HUES64 (cell line): ENCODE measurements around the gene IGF1R.

Experiments
- H3K27ac ChIP-seq: 2 replicates; pipeline ENCODE4 v1.7.0; 2013; ENCODE audit warnings: low read depth, low read length, inconsistent platforms
- H3K27me3 ChIP-seq: 2 replicates; pipeline ENCODE4 v1.6.1; 2013; ENCODE audit warnings: mild to moderate bottlenecking, low read length; ENCODE audit not compliant: insufficient read depth
- H3K36me3 ChIP-seq: 2 replicates; pipeline ENCODE4 v1.6.1; 2013; ENCODE audit warnings: mild to moderate bottlenecking, low read length; ENCODE audit not compliant: insufficient read depth
- H3K4me1 ChIP-seq: 2 replicates; pipeline ENCODE4 v1.6.1; 2013; ENCODE audit warnings: mild to moderate bottlenecking, low read length, moderate library complexity; ENCODE audit not compliant: insufficient read depth
- H3K4me3 ChIP-seq: 2 replicates; pipeline ENCODE4 v1.5.1; 2013; ENCODE audit warnings: mild to moderate bottlenecking, low read length, moderate library complexity
- H3K9ac ChIP-seq: 2 replicates; pipeline ENCODE4 v1.6.1; 2013; ENCODE audit warnings: mild to moderate bottlenecking, low read depth, low read length
- H3K9me3 ChIP-seq: 2 replicates; pipeline ENCODE4 v1.6.1; 2013; ENCODE audit warnings: low read depth, low read length; ENCODE audit not compliant: insufficient read depth
- WGBS: fragments of 150-250, 120-280 bp; methylation state at CpG from one replicate; pipeline ENCODE4 v1.1.7; 2013; ENCODE audit warnings: missing lambda C conversion rate; 5-methylcytosine and 5-hydroxymethylcytosine counted together

The IGF1R gene

GRCh38 chr15:98782801-98783200 lies 134.5 kb downstream of the IGF1R start:
- Histone ChIP-seq H3K36me3 (no peaks in the 10 kb centered on the region), H3K27me3 (no peaks in the 10 kb centered on the region), H3K9ac (no peak overlapping the region), H3K4me1 (peaks cover 58% of the 10 kb centered on the region), H3K4me3 (no peak overlapping the region), H3K9me3 (no peaks in the 10 kb centered on the region), H3K27ac (no peak overlapping the region)
- 92% methylated on average over 1 of the region's 1 CpG for WGBS

GRCh38 chr15:98785431-98785806 lies 137.1 kb downstream of the IGF1R start:
- WGBS: 79% methylated on average over 3 of the region's 3 CpGs
- Histone ChIP-seq H3K27ac (peak overlapping the region; percentile 27; the same call in 1 of the 2 replicates), H3K27me3 (no peaks in the 10 kb centered on the region), H3K4me3 (no peak overlapping the region), H3K36me3 (no peaks in the 10 kb centered on the region), H3K9me3 (no peaks in the 10 kb centered on the region), H3K9ac (no peak overlapping the region), H3K4me1 (peaks cover 74% of the 10 kb centered on the region)

GRCh38 chr15:98785807-98786621 lies 137.7 kb downstream of the IGF1R start:
- Histone ChIP-seq H3K9me3 (no peaks in the 10 kb centered on the region), H3K9ac (peak overlapping the region; percentile 27; the same call in 1 of the 2 replicates), H3K27ac (peak overlapping the region; percentile 61), H3K4me3 (peak overlapping the region; percentile 14; the same call in 1 of the 2 replicates), H3K36me3 (no peaks in the 10 kb centered on the region), H3K4me1 (peaks cover 80% of the 10 kb centered on the region), H3K27me3 (no peaks in the 10 kb centered on the region)
- WGBS: 46% methylated on average over 9 of the region's 9 CpGs

GRCh38 chr15:98786717-98787116 lies 138.4 kb downstream of the IGF1R start:
- Histone ChIP-seq H3K27ac (no peak overlapping the region), H3K4me1 (peaks cover 86% of the 10 kb centered on the region), H3K9me3 (no peaks in the 10 kb centered on the region), H3K4me3 (no peak overlapping the region), H3K27me3 (no peaks in the 10 kb centered on the region), H3K9ac (no peak overlapping the region), H3K36me3 (no peaks in the 10 kb centered on the region)
- 93% methylated on average over 9 of the region's 9 CpGs for WGBS

- Histone ChIP-seq H3K9ac (no peak overlapping the region), H3K36me3 (no peaks in the 10 kb centered on the region), H3K9me3 (no peaks in the 10 kb centered on the region), H3K27ac (no peak overlapping the region; the same call in 1 of the 2 replicates), H3K4me1 (peaks cover 91% of the 10 kb centered on the region), H3K27me3 (no peaks in the 10 kb centered on the region), H3K4me3 (no peak overlapping the region)
- 98% methylated on average over 2 of the region's 2 CpGs for WGBS
Measured at GRCh38 chr15:98787194-98787593, 138.9 kb downstream of the IGF1R start.

- H3K4me1 ChIP-seq: peaks cover 91% of the 10 kb centered on the region
- H3K4me3 ChIP-seq: no peak overlapping the region
- no peak overlapping the region for H3K9ac ChIP-seq
- H3K36me3 ChIP-seq: no peaks in the 10 kb centered on the region
- no peaks in the 10 kb centered on the region for H3K27me3 ChIP-seq
- 67% methylated on average over 8 of the region's 9 CpGs for WGBS
- H3K27ac ChIP-seq: no peak overlapping the region
- no peaks in the 10 kb centered on the region for H3K9me3 ChIP-seq
Measured at GRCh38 chr15:98787936-98788757, 139.8 kb downstream of the IGF1R start.

GRCh38 chr15:98789020-98789419 lies 140.7 kb downstream of the IGF1R start:
- Histone ChIP-seq H3K27ac (no peak overlapping the region), H3K27me3 (no peaks in the 10 kb centered on the region), H3K9me3 (no peaks in the 10 kb centered on the region), H3K4me1 (peaks cover 96% of the 10 kb centered on the region), H3K36me3 (no peaks in the 10 kb centered on the region), H3K9ac (no peak overlapping the region), H3K4me3 (no peak overlapping the region)
- WGBS: 92% methylated on average over 3 of the region's 4 CpGs

- peaks cover 93% of the 10 kb centered on the region for H3K4me1 ChIP-seq
- 88% methylated on average over 5 of the region's 5 CpGs for WGBS
- H3K27ac ChIP-seq: no peak overlapping the region
- no peak overlapping the region for H3K4me3 ChIP-seq
- no peak overlapping the region for H3K9ac ChIP-seq
- no peaks in the 10 kb centered on the region for H3K36me3 ChIP-seq
- H3K9me3 ChIP-seq: no peaks in the 10 kb centered on the region
- H3K27me3 ChIP-seq: no peaks in the 10 kb centered on the region
Measured at GRCh38 chr15:98790270-98790669, 141.9 kb downstream of the IGF1R start.

- Histone ChIP-seq H3K27me3 (no peaks in the 10 kb centered on the region), H3K4me1 (peaks cover 85% of the 10 kb centered on the region), H3K36me3 (no peaks in the 10 kb centered on the region), H3K9me3 (no peaks in the 10 kb centered on the region), H3K4me3 (no peak overlapping the region), H3K9ac (no peak overlapping the region), H3K27ac (no peak overlapping the region)
- 91% methylated on average over 2 of the region's 2 CpGs for WGBS
Measured at GRCh38 chr15:98791046-98791701, 142.8 kb downstream of the IGF1R start.

GRCh38 chr15:98792117-98792516 lies 143.8 kb downstream of the IGF1R start:
- Histone ChIP-seq H3K4me3 (no peak overlapping the region), H3K9me3 (no peaks in the 10 kb centered on the region), H3K9ac (no peak overlapping the region), H3K27ac (no peak overlapping the region), H3K4me1 (peaks cover 85% of the 10 kb centered on the region), H3K36me3 (no peaks in the 10 kb centered on the region), H3K27me3 (no peaks in the 10 kb centered on the region)

GRCh38 chr15:98794211-98794610 lies 145.9 kb downstream of the IGF1R start:
- Histone ChIP-seq H3K27ac (no peak overlapping the region), H3K9me3 (no peaks in the 10 kb centered on the region), H3K4me3 (no peak overlapping the region), H3K36me3 (no peaks in the 10 kb centered on the region), H3K4me1 (peaks cover 79% of the 10 kb centered on the region), H3K27me3 (no peaks in the 10 kb centered on the region), H3K9ac (no peak overlapping the region)
- WGBS: 90% methylated on average over 4 of the region's 4 CpGs
